ENCODE measurements around the gene MSX2.

Gene MSX2
- 0 to 0.21 reads per million in 2 donors for total RNA-seq

DNA sequence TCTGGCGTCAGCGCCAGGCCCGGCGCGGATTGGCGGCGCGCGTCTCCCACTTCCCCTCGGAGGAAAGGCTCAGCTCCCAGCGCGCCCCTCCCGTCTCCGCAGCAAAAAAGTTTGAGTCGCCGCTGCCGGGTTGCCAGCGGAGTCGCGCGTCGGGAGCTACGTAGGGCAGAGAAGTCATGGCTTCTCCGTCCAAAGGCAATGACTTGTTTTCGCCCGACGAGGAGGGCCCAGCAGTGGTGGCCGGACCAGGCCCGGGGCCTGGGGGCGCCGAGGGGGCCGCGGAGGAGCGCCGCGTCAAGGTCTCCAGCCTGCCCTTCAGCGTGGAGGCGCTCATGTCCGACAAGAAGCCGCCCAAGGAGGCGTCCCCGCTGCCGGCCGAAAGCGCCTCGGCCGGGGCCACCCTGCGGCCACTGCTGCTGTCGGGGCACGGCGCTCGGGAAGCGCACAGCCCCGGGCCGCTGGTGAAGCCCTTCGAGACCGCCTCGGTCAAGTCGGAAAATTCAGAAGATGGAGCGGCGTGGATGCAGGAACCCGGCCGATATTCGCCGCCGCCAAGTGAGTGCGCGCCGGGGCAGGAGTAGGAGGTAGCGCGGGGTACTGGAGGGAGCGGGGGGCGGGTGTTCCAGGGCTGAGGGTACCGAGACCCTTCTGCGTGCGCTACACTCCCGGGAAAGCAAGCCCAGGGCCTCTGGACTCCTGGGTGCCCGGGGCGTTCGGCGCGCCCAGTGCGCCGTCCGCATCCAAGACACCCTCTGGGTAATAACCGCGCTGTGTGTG, at the start of gene MSX2:
Gene MSX2, plus strand, starts transcription at position 99 of the 777 bp plus-strand sequence. Its CDS starts 78 bp downstream, at position 177.
- DNase-seq, result no peak

DNA sequence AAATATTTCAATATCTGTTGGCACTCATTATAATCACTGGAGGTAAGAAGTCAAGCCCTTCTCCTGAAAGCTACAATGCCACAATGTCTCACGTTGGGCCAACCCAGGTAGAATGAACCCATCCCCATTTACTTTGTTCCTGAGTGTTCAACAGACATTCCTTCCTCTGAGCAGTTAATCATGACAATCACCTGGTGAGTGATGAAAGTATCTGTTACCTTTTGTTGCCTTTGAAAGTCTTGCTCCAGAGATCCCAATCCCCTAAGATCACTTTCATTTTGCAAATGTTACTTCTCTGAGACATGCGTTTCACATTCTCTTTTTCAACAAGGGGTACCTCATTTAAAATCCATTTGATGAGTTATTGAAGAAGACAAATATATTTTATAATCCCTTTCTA, 49.3 kb upstream of the MSX2 start:
- no peak for DNase-seq

DNA sequence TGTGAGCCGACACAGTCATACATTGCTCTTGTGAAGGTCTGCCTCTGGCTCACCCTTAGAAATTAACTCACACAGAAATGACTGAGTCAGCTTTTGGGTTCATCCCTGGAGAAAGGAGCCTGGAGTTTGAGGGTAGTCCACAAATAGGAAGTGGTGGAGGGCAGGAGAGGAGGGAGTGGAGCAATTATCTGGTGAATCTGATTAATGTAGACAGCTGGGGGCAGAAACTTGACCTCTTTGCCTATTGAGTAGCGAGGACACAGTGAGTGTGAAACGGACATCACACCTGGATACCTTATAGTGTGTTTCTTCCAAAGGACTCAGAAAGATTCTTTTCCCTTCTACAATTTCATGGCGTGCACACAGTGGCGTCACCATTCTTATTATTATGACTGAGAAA, 48.5 kb upstream of the MSX2 start:
- DNase-seq, result no peak

DNA sequence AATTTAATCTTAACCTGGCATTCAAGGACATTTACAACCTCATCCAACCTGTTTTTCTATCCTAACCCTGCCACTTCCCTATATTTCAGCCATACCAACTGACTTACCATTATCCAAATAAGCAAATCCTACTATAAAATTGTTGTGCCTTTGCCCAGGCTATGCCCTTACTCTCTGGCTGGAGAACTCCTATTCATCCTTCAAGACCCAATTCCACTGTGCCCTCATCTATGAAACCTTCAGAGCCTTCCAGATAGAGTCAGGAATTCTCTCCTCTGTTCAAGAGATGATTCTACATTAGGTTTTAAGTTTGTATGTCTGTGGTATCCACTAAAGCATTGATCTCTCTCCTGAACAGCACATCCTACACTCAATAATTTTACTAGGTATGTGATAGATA, 46.3 kb upstream of the MSX2 start:
- no peak for DNase-seq

DNA sequence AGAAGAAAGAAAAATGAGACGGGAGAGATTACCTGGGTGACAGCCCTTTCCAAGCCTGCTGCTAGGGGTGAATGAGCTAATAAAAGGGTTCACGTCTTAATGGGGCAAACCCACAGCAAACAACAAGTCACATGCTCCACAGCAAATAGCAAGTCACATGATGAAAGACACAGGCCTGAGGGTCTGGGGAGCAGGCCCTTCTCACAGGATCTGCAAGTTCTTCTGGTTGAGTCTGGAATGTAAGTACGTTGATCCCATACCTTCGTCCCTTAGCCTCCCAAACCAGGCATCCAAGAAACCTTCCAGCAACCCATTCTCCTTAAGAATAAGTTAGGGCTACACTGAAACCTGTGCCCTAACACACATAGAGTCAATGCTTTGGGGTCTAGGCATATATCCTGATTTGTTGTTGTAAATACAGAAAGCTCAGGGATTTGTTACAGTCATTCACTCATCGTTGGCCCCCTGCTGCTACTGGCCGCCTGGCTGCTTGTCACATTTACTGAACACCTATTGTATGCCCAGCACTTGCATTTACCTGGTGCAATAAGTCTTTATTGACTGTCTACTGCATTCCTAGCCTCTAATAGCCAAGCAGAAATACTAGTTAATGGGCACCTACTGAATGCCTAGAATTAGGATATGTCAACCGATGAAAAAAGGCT, 43.3 kb upstream of the MSX2 start:
- no peak for DNase-seq

DNA sequence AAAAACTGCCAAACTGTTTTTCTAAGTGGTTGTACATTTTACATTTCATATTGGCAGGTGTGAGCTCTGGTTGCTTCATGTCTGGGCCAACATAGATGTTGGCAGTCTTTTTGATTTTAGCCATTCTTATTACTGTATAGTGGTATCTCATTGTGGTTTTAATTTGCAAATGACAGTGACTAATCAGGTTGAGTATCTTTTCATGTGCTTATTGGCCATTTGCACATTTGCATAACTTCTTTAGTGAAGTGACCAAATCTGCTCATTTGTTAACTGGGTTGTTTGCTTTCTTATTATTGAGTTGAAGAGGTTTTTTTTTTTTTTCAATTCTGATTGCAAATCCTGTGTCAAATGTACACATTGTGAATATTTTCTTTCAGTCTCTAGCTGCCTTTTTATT, 36.9 kb upstream of the MSX2 start:
- no peak for DNase-seq

DNA sequence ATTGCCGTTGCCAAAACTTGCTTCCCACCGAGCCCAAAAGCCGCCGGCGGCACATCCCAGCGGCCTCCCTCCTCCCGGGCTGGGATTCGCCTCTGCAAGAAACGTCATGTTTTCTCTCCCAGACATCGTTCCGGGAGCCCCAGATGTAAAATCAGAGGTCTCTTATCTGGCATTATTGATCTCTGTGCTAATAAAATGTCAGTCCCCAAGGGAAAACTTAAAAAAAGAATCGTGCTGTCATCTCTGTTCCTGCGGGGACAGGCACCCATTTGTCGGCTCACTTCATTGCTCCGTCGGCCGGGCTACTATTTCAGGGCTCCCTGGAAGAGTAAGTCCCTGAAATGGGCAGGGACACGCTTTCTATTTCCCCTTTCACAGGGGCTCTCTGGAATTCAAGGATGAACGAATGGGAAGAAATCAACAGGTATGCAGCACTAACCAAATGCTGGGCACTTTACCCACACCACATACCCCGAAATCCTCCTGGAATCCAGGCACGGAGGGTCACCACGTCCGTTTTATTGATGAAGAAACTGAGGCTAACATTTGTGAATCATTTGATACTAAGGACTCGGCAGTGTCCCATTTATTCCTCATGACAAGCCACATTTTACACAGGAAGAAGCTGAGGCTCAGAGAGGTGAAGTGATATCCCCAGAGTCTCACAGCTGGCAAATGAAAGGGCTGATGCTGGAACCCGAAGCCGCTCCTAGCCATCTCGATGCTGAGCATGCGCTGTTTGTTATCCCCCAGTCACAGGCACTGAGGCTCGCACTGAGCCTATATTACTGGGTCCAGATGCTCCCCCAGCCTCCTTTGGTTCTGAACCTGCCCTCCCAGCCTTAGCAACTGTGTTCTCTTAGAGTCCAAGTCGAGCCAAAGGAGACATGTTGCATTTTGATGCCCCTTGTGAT, 35.7 kb upstream of the MSX2 start:
- no peak for DNase-seq

DNA sequence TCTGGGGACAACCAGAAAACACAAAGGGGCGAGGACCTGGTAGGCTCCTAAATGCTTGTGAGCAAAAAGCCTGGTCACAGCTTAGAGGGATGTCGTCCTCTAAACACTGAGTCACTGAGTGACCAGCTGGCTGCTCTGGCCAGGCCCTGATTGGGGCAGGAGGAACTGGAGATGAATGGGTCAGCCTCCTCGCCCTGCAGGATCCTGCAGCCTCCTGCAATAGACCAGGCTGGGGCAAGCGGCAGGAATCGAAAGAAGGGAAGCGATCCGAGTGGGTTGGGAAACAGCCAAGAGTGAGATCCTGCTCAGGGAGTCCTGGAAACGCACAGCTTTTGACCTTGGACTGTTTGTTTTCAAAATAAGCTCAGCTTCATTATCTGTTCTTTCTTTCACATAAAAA, 34.1 kb upstream of the MSX2 start:
- DNase-seq, result no peak

DNA sequence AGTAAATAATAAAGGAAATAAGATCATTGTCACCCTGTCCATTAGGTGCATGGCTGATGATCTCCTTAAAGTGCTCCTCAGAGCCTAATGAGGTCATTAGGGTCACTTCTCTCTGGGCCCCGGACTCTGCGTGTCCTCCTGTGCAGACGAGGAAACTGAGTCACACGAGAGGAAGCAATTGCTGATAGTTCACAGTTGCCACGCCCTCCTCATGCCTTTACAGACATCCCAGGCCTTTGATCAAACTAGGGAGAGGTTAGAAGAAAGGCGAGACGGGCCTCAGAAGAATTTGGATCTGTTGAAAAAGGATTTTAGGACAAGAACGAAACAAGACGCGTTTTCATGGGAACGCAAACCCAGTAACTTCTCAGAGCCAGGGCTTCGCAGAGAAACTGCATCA, 32.0 kb upstream of the MSX2 start:
- DNase-seq, result no peak

DNA sequence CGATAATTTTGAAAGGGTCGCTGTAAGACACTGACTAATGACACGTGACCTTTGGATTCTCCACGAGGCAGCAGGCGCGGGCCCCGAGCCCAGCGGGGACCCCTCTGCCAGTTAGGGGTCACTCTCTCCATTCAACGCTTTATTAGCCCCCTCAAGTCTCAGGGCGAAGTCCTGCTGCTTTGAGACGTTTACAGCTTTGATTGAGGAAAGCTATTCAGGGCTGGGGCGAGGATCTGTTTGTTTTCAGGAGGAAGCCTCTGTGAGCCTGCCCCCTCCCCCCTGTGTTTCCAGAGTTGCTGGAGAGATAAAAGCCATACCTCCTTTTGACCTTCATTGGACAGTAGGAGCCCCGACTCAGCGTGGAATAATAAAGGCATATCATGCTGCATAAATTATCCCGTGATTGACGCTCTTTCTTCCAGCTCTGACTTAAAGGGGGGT, 31.4 kb upstream of the MSX2 start:
- DNase-seq, result no peak

DNA sequence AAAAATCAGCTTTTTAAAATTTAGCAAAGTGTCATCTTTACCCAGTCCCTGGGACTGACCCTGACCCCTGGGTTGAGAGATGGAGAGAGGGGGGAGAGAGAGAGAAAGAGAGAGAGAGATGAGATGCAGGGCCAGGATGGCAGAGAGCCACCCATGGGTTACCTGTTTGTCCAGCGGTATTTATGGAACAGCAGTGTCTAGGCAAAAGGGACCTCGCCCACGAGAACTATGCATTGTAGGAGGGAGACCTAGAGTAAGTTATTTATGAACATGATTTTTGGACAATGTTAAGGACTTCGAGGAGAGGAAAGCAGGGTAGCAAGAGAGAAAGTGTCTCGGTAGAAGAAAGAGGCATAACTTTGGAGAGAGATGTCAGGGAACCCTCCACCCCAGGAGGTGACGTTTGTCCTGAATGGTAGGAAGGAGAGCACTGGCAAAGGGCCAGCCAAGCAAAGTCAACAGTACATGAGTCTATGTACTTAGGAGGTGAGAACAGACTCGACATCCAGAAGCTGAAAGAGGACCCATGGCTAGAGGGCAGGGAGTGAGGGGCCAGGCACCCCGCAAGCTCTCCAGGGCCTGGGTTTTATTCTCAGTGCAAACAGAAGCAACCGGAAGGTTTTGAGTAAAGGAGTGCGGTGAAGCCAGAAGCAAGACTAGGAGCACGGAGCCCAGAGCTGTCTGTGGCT, 30.5 kb upstream of the MSX2 start:
- no peak for DNase-seq

DNA sequence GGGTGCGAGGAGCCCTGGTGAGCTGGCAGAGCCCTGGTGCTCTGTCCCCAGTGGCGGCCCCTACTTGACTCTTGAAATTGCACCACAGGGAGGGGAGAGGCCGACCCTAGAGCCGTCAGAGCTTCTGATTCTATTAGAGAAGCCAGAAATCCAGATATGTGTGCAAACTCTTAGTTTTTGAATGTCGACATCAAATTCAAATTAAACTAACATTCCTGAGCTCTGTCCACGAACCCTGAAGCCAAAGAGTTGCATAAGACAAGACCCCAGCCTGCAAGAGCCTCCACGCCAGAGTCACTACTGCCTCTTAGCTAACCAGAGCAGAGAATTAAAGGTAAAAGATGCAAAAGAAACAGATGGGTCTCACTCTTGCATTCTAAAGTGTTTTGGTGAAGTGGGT, 29.8 kb upstream of the MSX2 start:
- no peak for DNase-seq

DNA sequence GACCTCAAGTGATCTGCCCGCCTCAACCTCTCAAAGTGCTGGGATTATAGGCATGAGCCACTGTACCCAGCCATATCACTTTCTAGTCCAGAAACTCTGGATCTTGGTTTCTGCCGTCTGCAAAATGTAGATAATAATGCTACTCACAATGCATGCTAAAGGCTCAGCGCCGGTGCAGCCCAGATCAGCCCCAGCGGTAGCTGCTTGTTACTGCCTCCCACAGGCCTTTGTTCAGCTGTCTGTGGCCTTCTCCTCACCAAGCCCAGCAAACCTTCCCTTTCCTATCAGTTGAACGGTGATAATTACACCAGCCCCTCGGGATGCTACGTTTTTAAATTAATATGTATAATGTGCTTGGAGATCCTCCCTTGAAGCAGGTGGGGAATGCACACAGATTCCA, 26.2 kb upstream of the MSX2 start:
- no peak for DNase-seq

DNA sequence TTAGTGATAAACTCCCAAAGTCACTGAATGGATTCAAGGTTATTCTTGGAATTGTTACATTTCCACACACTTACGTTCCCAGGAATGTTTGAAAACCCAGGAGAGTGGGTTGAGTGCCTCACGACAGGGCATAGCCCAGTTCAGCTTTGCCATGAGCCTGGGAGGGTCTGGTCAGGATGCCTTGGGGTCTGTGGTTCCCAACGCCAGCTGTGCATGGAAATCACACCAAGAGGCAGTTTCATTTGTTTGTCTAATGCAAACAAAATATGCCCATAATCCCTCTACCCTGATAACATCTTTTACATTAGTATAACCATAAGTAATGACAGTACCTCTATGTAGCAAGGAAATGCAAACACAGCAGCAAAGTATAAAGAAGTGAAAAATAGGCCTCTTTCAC, 25.3 kb upstream of the MSX2 start:
- DNase-seq, result no peak

DNA sequence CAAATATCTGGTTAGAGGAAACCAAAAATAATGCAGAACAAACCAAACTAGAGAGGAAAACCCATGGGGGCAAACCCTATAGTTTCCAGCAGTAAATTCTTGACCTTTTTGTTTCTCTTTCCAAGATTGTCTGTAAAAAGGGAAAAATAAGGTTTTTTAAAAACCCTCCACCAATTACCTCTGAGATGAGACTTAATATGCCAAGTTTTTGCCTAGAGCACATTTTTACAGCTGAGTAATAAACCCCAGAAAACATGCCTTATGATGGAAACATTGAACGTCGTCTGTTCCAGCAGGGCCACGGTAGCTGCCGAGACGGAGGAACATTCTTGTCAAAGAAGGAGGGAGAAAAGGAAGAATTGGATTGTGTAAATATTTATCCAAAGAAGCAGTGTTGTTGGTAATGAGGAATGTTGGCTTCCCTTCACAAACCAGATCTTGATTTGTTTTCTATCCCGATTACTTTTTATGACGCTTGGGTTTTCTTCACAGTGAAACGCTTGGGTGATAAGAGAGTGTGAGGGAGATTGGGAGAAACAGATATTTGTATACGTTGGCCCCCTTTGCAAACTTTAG, 17.3 kb upstream of the MSX2 start:
- no peak for DNase-seq

DNA sequence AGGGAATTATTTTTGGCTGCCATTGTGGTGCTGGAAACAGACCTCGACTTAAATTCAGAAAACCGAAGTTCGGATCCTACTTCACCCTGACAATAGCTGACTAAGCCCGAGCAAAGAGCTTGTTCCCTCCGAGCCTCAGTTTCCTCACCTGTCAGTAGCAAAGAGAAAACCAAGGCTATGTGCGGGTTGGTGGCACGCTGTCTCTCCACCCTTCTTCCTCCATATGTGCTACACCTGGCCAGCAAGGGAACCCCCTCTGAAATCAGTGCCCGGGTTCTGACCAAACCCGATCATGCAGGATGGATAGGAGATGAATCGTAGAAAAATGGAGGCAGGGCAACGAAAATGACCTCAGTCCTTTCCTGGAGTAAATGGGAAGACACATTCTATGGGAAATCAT, 16.7 kb upstream of the MSX2 start:
- no peak for DNase-seq

DNA sequence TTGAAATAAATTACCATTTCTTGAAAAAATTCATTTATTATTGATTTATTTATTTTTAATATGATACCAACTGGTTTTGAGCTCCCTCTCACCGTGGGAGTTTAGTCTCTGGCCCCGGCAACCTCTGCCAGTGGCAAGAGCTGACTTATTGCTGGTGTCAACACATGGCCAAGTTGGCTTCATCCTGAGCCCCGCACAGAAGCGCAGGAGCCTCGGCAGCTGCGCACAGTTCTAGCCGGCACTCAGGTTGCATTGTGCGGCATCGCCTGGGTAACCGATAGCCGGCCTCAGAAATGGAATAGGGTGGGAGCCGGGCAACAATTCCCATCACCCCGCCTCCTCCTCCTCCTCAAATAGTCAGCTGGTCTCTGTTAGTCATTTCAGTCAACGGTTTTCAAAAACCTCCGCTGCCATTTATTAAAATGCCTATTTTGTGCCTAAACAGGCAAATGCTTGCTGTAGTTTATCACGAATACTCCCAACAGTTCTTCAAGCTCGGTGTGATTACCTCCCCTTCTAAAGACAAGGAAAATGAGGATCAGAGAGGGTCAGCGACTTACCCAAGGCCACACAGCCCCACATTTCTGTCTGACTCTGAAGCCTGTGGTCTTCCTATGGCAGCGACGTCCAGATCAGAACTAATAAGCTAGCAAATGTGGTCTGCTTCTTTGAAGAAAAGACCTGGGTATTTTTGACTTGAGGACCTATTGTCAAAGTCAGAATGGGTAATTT, 15.7 kb upstream of the MSX2 start:
- DNase-seq, result no peak

DNA sequence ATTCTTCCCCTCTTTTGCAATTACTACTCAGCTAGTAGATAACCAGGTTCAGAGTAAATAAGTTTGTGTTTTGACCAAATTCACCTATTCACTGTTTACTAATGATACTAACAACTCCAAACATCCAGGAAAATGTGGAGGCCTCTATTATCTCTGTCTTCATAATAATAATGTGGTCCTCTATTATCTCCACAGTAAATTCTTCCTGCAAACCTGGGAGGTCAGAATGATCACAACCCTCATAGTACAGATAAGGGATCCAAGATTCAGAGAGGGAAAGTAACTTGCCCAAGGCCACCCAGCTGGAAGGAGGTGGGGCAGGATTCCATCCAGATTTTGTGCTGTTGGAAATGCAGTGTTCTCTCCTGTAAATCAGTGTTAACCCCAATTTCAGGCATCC, 9.6 kb upstream of the MSX2 start:
- DNase-seq, result no peak

DNA sequence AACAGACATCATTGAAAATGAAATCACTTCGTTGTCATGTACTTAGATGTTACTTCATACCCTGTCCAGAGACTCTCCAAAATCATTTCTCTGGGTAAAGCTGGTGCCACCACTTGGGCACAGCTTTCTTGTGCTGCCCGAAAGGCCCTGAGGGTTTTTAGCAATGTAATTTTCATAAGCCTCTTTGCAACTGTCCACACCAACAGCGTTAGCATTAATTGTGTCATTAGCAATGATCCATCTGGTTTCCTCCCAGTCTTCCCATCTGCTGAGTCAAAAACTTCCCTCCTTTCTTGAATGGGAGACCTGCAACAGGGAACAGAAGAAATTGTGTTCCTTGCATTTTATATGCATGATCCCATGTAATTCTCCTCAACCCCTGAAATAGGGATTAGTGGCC, 8.6 kb upstream of the MSX2 start:
- no peak for DNase-seq

DNA sequence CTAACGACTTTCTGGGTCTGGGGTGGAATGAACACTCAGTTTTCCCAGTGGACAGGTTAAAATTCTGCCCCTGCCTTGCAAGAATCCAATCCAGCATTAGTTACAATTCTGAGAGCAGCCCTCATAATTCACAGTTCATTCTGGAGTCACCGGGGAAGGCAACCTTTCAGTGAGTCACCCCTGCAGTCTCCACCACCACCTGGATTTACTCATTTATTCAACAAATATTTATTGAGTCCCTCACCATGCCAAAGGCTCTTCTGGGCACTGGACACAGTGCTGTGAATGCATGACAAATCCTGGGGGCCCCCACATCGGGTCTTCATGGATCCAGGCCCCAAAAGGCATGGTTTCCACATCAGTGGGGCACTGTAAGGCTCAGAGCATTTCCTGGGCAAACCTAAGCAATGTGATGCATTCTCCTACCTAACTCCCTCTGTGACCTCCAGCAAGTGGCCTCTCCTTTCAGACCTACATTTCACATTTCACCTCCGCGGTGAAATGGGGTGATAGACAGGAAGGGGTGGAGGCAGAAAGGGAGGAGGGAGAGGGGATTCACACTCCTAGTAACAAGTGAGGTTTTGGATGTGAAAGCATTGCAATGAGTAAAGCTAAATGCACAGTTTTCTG, 6.4 kb upstream of the MSX2 start:
- no peak for DNase-seq

DNA sequence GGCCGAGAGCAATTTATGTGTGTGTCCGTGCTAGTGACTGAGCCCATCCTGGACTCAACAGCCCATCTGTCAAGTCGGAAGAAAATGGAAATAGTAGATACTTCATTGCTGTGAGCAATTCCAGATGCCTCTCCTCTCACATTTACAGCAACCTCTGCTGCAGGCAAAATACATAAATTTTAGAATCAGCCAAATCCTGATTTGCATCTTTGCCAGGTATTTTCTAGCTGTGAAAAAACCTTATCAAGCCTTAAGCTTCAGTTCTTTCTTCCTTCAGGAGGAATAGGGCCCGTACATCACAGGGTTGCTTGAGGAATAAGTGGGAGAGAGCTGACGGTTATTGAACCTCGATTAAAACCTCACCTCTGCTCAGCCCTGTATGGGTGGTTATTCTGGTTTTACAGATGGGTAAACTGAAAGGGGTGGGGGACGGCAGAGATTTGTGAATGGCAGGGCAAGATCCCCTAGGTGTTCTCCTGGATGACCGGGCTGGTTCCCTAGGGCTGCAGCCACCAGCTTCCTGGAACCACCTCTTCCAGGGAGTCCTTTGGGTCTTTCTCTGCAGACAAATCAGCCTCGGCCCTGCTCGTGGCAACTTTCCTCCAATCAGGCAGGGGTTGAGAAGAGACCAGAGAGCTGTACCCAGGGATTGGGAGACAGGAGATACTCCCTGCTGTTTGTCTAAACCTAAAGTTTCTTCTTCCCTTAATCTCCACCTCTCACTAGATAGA, 5.3 kb upstream of the MSX2 start:
- no peak for DNase-seq
